WTC11 (cell line): ENCODE results near the gene RCAN3. TPM values are rescaled to one million over a fixed set of nuclear protein-coding genes. Genes with fewer than 3 reads are reported as not detected.
"Not testable (repeated sequence)": the region's sequence is repeated elsewhere in the genome, so short reads cannot be mapped to it uniquely, and the experiment has no call there.

ENCODE experiments used
- ATAC-seq: fragments of 200-7000 bp; cut with Tn5 transposase; 2 replicates; pipeline ENCODE4 v1.10.0; 2021; ENCODE audit warnings: mild to moderate bottlenecking, moderate library complexity
- CTCF ChIA-PET: fragments of 300-600 bp; sonication (Branson Sonifier 250); formaldehyde crosslinking; loops from one replicate; lab custom pipeline; 2021; ENCODE audit warnings: antibody characterized with exemption; lab: Charles Lee
- POLR2A ChIA-PET: fragments of 350-600 bp; sonication (Branson Sonifier 250); formaldehyde crosslinking; loops from one replicate; lab custom pipeline; 2021; ENCODE audit warnings: antibody characterized with exemption; lab: Charles Lee
- DNase-seq: peaks from one replicate; pipeline ENCODE4 v3.0.0; 2021; ENCODE audit warnings: low spot score
- H3K27ac Mint-ChIP-seq: 2 replicates; pipeline ENCODE4 v1.8.0; 2021; ENCODE audit warnings: mixed read lengths
- H3K27me3 Mint-ChIP-seq: 2 replicates; pipeline ENCODE4 v1.8.0; 2021; ENCODE audit warnings: low read depth, mild to moderate bottlenecking, moderate library complexity, mixed read lengths
- H3K36me3 Mint-ChIP-seq: 2 replicates; pipeline ENCODE4 v1.8.0; 2021; ENCODE audit warnings: mixed read lengths
- H3K4me1 Mint-ChIP-seq: 2 replicates; pipeline ENCODE4 v1.8.0; 2022; ENCODE audit warnings: mixed read lengths
- H3K4me3 Mint-ChIP-seq: 2 replicates; pipeline ENCODE4 v1.8.0; 2021; ENCODE audit warnings: mild to moderate bottlenecking, moderate library complexity, mixed read lengths
- H3K9me3 Mint-ChIP-seq: 2 replicates; pipeline ENCODE4 v1.8.0; 2021; ENCODE audit warnings: mixed read lengths
- ATF1 ChIP-seq: sonication (generic); formaldehyde crosslinking; IDR thresholded peaks from 2 replicates; pipeline ENCODE4 v1.8.1; 2023; ENCODE audit warnings: mild to moderate bottlenecking, moderate library complexity, missing genetic modification reagents
- EMX1 ChIP-seq: fragments of 250-450 bp; sonication (Bioruptor Pico); IDR thresholded peaks from 2 replicates; pipeline ENCODE4 v1.8.0; 2021; ENCODE audit warnings: mild to moderate bottlenecking
- ESRRA ChIP-seq: sonication (generic); formaldehyde crosslinking; IDR thresholded peaks from 2 replicates; pipeline ENCODE4 v1.8.1; 2022; ENCODE audit warnings: mild to moderate bottlenecking, missing genetic modification reagents, borderline replicate concordance
- GRHL2 ChIP-seq: fragments of 250-450 bp; sonication (Bioruptor Pico); IDR thresholded peaks from 2 replicates; pipeline ENCODE4 v1.8.0; 2022; ENCODE audit warnings: mild to moderate bottlenecking, moderate library complexity; ENCODE audit not compliant: insufficient replicate concordance, severe bottlenecking
- HMGA2 ChIP-seq: fragments of 250-450 bp; sonication (Bioruptor Pico); IDR thresholded peaks from 2 replicates; pipeline ENCODE4 v1.4.0; 2021; ENCODE audit warnings: mild to moderate bottlenecking, moderate library complexity
- JUN ChIP-seq: sonication (generic); formaldehyde crosslinking; IDR thresholded peaks from 2 replicates; pipeline ENCODE4 v1.8.0; 2023; ENCODE audit warnings: mild to moderate bottlenecking, missing genetic modification reagents
- NFYB ChIP-seq: sonication (generic); formaldehyde crosslinking; conservative IDR thresholded peaks from 2 replicates; pipeline ENCODE4 v1.8.0; 2022; ENCODE audit warnings: low read depth, missing genetic modification reagents
- RELA ChIP-seq: sonication (generic); formaldehyde crosslinking; IDR thresholded peaks from 2 replicates; pipeline ENCODE4 v1.8.1; 2022; ENCODE audit warnings: missing genetic modification reagents, mild to moderate bottlenecking, borderline replicate concordance
- USF2 ChIP-seq: sonication (generic); formaldehyde crosslinking; IDR thresholded peaks from 2 replicates; pipeline ENCODE4 v1.8.1; 2023; ENCODE audit warnings: mild to moderate bottlenecking, missing genetic modification reagents, moderate library complexity
- ZBTB21 ChIP-seq: sonication (generic); formaldehyde crosslinking; IDR thresholded peaks from 2 replicates; pipeline ENCODE4 v1.8.1; 2023; ENCODE audit warnings: mild to moderate bottlenecking, missing genetic modification reagents, borderline replicate concordance
- ZNF232 ChIP-seq: sonication (generic); formaldehyde crosslinking; IDR thresholded peaks from 2 replicates; pipeline ENCODE4 v1.8.0; 2022; ENCODE audit warnings: mild to moderate bottlenecking, missing genetic modification reagents
- ZNF263 ChIP-seq: sonication (generic); formaldehyde crosslinking; IDR thresholded peaks from 2 replicates; pipeline ENCODE4 v1.8.1; 2022; ENCODE audit warnings: low read depth, mild to moderate bottlenecking, moderate library complexity, missing genetic modification reagents
- total RNA-seq: library from RNA; stranded (reverse); gene quantifications from 3 replicates; pipeline ENCODE4 v1.2.3, GENCODE V29; 2021
- TF ChIP-seq, protein P1 (sequence below): sonication (generic); formaldehyde crosslinking; IDR thresholded peaks from 2 replicates; pipeline ENCODE4 v1.8.1; 2023; ENCODE audit warnings: mild to moderate bottlenecking, missing genetic modification reagents, borderline replicate concordance
- TF ChIP-seq, protein P2 (sequence below): sonication (generic); formaldehyde crosslinking; IDR thresholded peaks from 2 replicates; pipeline ENCODE4 v1.8.1; 2022; ENCODE audit warnings: missing genetic modification reagents, borderline replicate concordance

Gene RCAN3
- total RNA-seq, 1 experiment from 2014 or later, result 23.3 TPM

GRCh38 chr1:24455272-24455671 lies 47.4 kb upstream of the RCAN3 start:
- Mint-ChIP-seq H3K36me3 (peaks cover 6% of the 10 kb centered on the region; the same call in 1 of the 2 replicates), H3K9me3 (no peaks in the 10 kb centered on the region), H3K27me3 (no peaks in the 10 kb centered on the region), H3K4me3 (no peak overlapping the region), H3K27ac (no peak overlapping the region), H3K4me1 (no peaks in the 10 kb centered on the region)
- POLR2A ChIA-PET, result interaction anchor here (0.6 kb wide), 1 partner anchor 42 kb away, joined by 4 read pairs; the partner anchor contains the start of gene STPG1
- DNase-seq (no peak), ATAC-seq (no peak)
- TF ChIP-seq ESRRA (no peak), ZBTB21 (CRISPR knock-in tag) (no peak)
- CTCF ChIA-PET, result no interaction called here

GRCh38 chr1:24457866-24458265 lies 44.8 kb upstream of the RCAN3 start:
- H3K27me3 Mint-ChIP-seq, result no peaks in the 10 kb centered on the region
- ATAC-seq, result no peak
- TF ChIP-seq HMGA2 (CRISPR knock-in tag) (no peak), JUN (CRISPR knock-in tag) (no peak), ATF1 (CRISPR knock-in tag) (no peak), RELA (CRISPR knock-in tag) (no peak), ZNF263 (no peak), ZNF232 (no peak), GRHL2 (CRISPR knock-in tag) (no peak), NFYB (CRISPR knock-in tag) (no peak), ZBTB21 (CRISPR knock-in tag) (no peak)
- TF ChIP-seq, protein P1, sequence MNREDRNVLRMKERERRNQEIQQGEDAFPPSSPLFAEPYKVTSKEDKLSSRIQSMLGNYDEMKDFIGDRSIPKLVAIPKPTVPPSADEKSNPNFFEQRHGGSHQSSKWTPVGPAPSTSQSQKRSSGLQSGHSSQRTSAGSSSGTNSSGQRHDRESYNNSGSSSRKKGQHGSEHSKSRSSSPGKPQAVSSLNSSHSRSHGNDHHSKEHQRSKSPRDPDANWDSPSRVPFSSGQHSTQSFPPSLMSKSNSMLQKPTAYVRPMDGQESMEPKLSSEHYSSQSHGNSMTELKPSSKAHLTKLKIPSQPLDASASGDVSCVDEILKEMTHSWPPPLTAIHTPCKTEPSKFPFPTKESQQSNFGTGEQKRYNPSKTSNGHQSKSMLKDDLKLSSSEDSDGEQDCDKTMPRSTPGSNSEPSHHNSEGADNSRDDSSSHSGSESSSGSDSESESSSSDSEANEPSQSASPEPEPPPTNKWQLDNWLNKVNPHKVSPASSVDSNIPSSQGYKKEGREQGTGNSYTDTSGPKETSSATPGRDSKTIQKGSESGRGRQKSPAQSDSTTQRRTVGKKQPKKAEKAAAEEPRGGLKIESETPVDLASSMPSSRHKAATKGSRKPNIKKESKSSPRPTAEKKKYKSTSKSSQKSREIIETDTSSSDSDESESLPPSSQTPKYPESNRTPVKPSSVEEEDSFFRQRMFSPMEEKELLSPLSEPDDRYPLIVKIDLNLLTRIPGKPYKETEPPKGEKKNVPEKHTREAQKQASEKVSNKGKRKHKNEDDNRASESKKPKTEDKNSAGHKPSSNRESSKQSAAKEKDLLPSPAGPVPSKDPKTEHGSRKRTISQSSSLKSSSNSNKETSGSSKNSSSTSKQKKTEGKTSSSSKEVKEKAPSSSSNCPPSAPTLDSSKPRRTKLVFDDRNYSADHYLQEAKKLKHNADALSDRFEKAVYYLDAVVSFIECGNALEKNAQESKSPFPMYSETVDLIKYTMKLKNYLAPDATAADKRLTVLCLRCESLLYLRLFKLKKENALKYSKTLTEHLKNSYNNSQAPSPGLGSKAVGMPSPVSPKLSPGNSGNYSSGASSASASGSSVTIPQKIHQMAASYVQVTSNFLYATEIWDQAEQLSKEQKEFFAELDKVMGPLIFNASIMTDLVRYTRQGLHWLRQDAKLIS (CRISPR knock-in tag), result no peak
- peaks cover 6% of the 10 kb centered on the region for H3K4me1 Mint-ChIP-seq
- H3K9me3 Mint-ChIP-seq, result peaks cover 6% of the 10 kb centered on the region
- ChIA-PET CTCF (interaction anchor here (0.7 to 1.0 kb wide), 3 partner anchors 20 to 129 kb away, joined by 3 read pairs; partner anchors contain the start of gene NIPAL3), POLR2A (interaction anchor here (0.7 kb wide), 1 partner anchor 287 kb away, joined by 4 read pairs; the partner anchor contains the start of gene CLIC4)
- no peak overlapping the region for H3K27ac Mint-ChIP-seq
- H3K36me3 Mint-ChIP-seq, result peaks cover 16% of the 10 kb centered on the region
- H3K4me3 Mint-ChIP-seq, result no peak overlapping the region
- DNase-seq, result no peak

- CTCF ChIA-PET, result no interaction called here
- Mint-ChIP-seq H3K27me3 (no peaks in the 10 kb centered on the region), H3K36me3 (peaks cover 16% of the 10 kb centered on the region), H3K9me3 (peaks cover 6% of the 10 kb centered on the region), H3K4me1 (peaks cover 23% of the 10 kb centered on the region), H3K27ac (0 out of 2 replicates have a peak overlapping the region, but pooled peaks have one; percentile 11), H3K4me3 (no peak overlapping the region)
- ATAC-seq (no peak), DNase-seq (no peak)
- TF ChIP-seq, protein P2, sequence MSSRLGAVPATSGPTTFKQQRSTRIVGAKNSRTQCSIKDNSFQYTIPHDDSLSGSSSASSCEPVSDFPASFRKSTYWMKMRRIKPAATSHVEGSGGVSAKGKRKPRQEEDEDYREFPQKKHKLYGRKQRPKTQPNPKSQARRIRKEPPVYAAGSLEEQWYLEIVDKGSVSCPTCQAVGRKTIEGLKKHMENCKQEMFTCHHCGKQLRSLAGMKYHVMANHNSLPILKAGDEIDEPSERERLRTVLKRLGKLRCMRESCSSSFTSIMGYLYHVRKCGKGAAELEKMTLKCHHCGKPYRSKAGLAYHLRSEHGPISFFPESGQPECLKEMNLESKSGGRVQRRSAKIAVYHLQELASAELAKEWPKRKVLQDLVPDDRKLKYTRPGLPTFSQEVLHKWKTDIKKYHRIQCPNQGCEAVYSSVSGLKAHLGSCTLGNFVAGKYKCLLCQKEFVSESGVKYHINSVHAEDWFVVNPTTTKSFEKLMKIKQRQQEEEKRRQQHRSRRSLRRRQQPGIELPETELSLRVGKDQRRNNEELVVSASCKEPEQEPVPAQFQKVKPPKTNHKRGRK, result no peak
- TF ChIP-seq EMX1 (no peak), USF2 (CRISPR knock-in tag) (no peak)
- POLR2A ChIA-PET, result no interaction called here
Measured at GRCh38 chr1:24459551-24460266, 42.9 kb upstream of the RCAN3 start.

DNA sequence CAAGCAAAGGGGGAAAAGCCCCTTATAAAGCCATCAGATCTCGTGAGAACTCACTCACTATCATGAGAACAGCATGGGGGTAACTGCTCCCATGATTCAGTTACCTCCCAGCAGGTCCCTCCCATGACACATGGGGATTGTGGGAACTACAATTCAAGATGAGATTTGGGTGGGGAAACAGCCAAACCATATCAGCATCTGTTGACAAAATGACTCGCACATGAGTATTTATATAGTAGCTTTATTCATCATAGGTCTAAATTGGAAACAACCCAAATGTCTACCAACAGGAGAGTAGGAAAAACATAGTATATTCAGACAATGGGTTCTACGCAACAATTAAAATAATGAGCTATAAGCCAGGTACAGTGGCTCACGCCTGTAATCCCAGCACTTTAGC lies 40.5 kb upstream of the RCAN3 start:
- H3K4me1 Mint-ChIP-seq, result peaks cover 43% of the 10 kb centered on the region
- H3K36me3 Mint-ChIP-seq, result peaks cover 14% of the 10 kb centered on the region
- H3K9me3 Mint-ChIP-seq, ATAC-seq, DNase-seq, CTCF ChIA-PET, H3K4me3 Mint-ChIP-seq, H3K27me3 Mint-ChIP-seq, POLR2A ChIA-PET: not testable (repeated sequence)
- H3K27ac Mint-ChIP-seq, result 0 out of 2 replicates have a peak overlapping the region, but pooled peaks have one; percentile 33
